ENCODE measurements around the gene MGRN1. TPM values are rescaled to one million over a fixed set of nuclear protein-coding genes. Genes with fewer than 3 reads are reported as not detected.

Gene MGRN1
- total RNA-seq, 3 donors from 2014 or later (not counting 1 experiment from before 2014, with no cell fraction given), result 102 to 106 (median 105) TPM

DNA sequence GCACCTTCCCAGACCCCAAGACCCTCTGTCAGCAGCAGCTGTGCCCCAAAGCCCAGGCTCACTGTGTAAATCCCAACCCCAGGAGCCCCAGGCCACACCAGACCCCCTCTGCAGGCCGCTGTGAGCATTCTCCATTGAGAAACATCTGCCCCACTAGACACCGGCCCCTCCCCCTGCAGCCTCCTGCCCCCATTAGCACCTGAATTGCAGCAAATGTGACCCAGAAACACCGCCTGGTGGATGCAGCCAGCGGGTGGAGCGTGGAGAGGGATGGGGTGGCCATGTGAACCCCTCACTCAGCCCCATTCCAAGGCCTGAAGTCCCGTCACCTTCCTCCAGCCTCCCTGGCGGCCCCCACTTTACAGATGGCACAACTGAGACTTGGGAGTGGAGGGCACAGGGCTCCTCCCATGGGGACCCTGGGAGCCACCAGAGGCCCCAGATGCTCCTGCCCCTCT is 12.1 kb upstream of the MGRN1 start:
- Mint-ChIP-seq H3K4me1 (peaks cover 14 to 34% of the 10 kb centered on the region in 2 donors), H3K27ac (no peak overlapping the region), H3K4me3 (no peak overlapping the region), H3K36me3 (no peaks in the 10 kb centered on the region), H3K9me3 (no peaks in the 10 kb centered on the region), H3K27me3 (ENCODE audit: low read depth in 2 of 2) (no peaks in the 10 kb centered on the region)
- peaks cover 8% of the 10 kb centered on the region for H3K36me3 ChIP-seq (ENCODE audit: control insufficient read depth, insufficient read depth, low read length)
- TF ChIP-seq, protein P1, sequence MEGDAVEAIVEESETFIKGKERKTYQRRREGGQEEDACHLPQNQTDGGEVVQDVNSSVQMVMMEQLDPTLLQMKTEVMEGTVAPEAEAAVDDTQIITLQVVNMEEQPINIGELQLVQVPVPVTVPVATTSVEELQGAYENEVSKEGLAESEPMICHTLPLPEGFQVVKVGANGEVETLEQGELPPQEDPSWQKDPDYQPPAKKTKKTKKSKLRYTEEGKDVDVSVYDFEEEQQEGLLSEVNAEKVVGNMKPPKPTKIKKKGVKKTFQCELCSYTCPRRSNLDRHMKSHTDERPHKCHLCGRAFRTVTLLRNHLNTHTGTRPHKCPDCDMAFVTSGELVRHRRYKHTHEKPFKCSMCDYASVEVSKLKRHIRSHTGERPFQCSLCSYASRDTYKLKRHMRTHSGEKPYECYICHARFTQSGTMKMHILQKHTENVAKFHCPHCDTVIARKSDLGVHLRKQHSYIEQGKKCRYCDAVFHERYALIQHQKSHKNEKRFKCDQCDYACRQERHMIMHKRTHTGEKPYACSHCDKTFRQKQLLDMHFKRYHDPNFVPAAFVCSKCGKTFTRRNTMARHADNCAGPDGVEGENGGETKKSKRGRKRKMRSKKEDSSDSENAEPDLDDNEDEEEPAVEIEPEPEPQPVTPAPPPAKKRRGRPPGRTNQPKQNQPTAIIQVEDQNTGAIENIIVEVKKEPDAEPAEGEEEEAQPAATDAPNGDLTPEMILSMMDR (IDR thresholded peaks at IDR 0.05), result no peak
- peaks cover 42% of the 10 kb centered on the region for H3K4me1 ChIP-seq (ENCODE audit: control insufficient read depth, insufficient read depth, low read length)
- H3K27me3 ChIP-seq (ENCODE audit: control insufficient read depth, insufficient read depth, low read length), result no peaks in the 10 kb centered on the region
- no peak overlapping the region for H3K4me3 ChIP-seq (ENCODE audit: low read length)
- no peaks in the 10 kb centered on the region for H3K9me3 ChIP-seq (ENCODE audit: control insufficient read depth, insufficient read depth, low read length)
- WGBS (ENCODE audit: insufficient coverage), result 97% methylated on average over 7 of the region's 7 CpGs
- intact Hi-C loops (cut with micrococcal nuclease), result loop anchor here (10.0 kb wide), 2 partner anchors 198 to 358 kb away; partner anchors contain the start of gene CORO7
- ATAC-seq (no peak), DNase-seq (no peak)
- no peak overlapping the region for H3K27ac ChIP-seq (ENCODE audit: low read length)

DNA sequence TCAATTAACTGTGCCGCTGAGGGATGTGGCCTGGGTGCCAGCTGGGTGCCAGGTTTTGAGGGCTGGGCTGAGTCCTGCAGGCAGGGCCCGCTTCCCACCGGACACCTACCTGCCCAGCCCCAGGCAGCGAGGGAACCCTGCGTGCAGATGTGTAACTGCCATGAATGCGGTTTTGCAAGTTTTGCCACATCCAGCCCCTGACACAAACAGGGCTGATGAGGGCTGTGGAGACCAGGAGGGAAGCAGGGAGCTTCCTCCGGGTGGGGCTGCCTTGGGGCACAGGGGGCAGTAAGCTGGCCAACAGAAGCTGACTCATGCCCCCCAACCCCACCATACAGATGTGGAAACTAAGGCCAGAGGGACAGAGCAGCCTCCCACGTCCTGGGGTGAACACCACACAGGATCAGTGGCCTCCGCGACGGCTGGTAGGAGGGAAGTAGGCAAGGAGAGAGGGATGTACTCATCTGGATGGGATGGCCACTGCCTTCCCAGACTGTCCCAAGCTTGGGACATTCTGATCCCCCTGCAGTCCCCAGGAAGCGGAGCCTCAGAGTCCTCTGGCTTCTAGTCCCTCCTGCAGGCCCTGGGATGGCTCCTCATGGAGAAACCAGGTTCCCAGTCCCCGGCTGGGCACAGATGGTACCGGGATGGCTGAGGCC is 11.5 kb upstream of the MGRN1 start:
- TF ChIP-seq, protein P1 (IDR thresholded peaks at IDR 0.05), result no peak
- Mint-ChIP-seq H3K27ac (no peak overlapping the region), H3K9me3 (no peaks in the 10 kb centered on the region), H3K36me3 (no peaks in the 10 kb centered on the region), H3K27me3 (ENCODE audit: low read depth in 2 of 2) (no peaks in the 10 kb centered on the region), H3K4me1 (peaks cover 14 to 34% of the 10 kb centered on the region in 2 donors), H3K4me3 (peak overlapping the region; percentile 59)
- intact Hi-C loops (cut with micrococcal nuclease), result loop anchor here (10.0 kb wide), 2 partner anchors 198 to 358 kb away; partner anchors contain the start of gene CORO7
- Histone ChIP-seq H3K36me3 (ENCODE audit: control insufficient read depth, insufficient read depth, low read length) (peaks cover 8% of the 10 kb centered on the region), H3K27me3 (ENCODE audit: control insufficient read depth, insufficient read depth, low read length) (no peaks in the 10 kb centered on the region), H3K4me1 (ENCODE audit: control insufficient read depth, insufficient read depth, low read length) (peaks cover 43% of the 10 kb centered on the region), H3K9me3 (ENCODE audit: control insufficient read depth, insufficient read depth, low read length) (no peaks in the 10 kb centered on the region), H3K4me3 (ENCODE audit: low read length) (peak overlapping the region; percentile 45), H3K27ac (ENCODE audit: low read length) (no peak overlapping the region)
- DNase-seq (no peak), ATAC-seq (no peak)
- 78% methylated on average over 14 of the region's 14 CpGs for WGBS (ENCODE audit: insufficient coverage)

DNA sequence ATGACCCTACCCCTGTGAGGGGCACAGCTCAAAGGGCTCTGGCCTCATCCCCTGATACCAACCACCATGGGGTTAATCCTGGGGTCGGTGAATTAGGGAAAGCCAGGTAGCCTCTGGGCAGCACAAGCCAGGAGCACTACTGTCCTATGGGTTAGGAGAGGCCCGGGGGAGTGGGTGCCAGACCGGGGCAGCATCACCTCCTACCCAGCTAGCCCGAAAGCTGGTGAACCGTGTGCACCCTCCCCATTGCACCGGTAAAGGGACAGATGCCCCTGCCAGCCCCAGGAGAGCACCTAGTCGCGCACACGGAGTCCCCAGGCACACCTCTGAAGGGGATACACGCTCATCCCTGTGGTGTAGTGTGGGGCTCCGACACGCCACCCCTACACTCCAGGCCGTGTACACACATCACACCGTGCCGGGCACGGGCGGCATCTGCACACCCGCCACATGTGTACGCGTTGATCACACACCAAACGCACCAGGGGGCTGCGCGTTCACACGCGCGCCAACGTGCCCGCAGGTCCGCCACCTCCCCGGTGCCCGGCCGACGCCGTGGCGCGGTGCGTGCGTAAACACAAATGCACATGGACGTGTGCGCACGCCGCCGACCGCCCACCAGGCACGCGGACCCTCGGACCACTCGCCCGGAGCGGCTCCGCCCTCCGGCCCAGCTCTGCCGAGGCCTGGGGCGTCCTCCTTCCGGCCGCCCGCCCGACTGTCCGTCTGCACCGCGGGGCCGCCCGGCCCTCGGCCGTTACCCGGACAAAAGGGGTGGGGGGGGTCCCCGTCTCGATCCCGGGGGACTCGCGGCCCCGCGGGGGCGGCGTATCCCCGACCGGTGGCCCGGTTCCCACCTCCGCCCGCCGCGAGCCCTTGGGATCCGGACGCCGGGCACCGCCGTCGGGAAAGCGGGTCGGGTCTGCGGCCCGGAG is 10.7 kb upstream of the MGRN1 start:
- H3K27me3 ChIP-seq (ENCODE audit: control insufficient read depth, insufficient read depth, low read length), result no peaks in the 10 kb centered on the region
- 2% methylated on average over 92 of the region's 92 CpGs for WGBS (ENCODE audit: insufficient coverage)
- peak overlapping the region; percentile 59 for H3K4me3 Mint-ChIP-seq
- no peak overlapping the region for H3K27ac ChIP-seq (ENCODE audit: low read length)
- intact Hi-C loops (cut with micrococcal nuclease), result loop anchor here (10.0 kb wide), 2 partner anchors 199 to 359 kb away; partner anchors contain the start of gene CORO7
- H3K27me3 Mint-ChIP-seq (ENCODE audit: low read depth in 2 of 2), result no peaks in the 10 kb centered on the region
- peak overlapping the region; percentile 45 for H3K4me3 ChIP-seq (ENCODE audit: low read length)
- peaks cover 43% of the 10 kb centered on the region for H3K4me1 ChIP-seq (ENCODE audit: control insufficient read depth, insufficient read depth, low read length)
- ATAC-seq (no peak), DNase-seq (peak; percentile 23 to 55)
- peak overlapping the region in 1 of 2 donors; percentile 99 for H3K27ac Mint-ChIP-seq
- H3K36me3 Mint-ChIP-seq, result no peaks in the 10 kb centered on the region
- TF ChIP-seq, protein P1 (IDR thresholded peaks at IDR 0.05), result no peak
- H3K36me3 ChIP-seq (ENCODE audit: control insufficient read depth, insufficient read depth, low read length), result peaks cover 6% of the 10 kb centered on the region
- no peaks in the 10 kb centered on the region for H3K9me3 ChIP-seq (ENCODE audit: control insufficient read depth, insufficient read depth, low read length)
- H3K9me3 Mint-ChIP-seq, result no peaks in the 10 kb centered on the region
- H3K4me1 Mint-ChIP-seq, result peaks cover 14 to 34% of the 10 kb centered on the region in 2 donors
